HG03354 (cell line): Measurements from ENCODE around the gene SYTL5.

Experiments used
- ATAC-seq: cut with Tn5 transposase; IDR thresholded peaks from one replicate; pipeline ENCODE4 v1.9.1; 2021; ENCODE audit warnings: mild to moderate bottlenecking; ENCODE audit not compliant: unreplicated experiment, poor library complexity, severe bottlenecking

Gene SYTL5

DNA sequence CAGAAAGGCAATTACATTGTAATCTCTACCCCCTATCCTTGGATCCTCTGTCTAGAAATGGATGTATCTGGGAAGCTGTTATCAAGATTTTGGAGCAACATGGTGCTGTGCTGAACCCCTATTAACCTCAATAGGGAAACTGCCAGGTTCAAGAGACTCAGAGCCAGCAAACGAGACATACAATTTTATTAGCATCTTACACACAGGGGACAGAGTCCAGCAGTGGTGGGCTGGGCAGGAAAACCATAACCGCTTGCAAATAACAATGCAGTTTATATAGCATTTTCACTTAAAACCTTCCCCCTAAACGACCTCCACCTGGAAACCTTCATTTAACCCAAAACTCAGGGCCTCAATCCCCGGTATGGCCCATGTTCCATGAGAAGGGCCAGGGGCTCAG lies 79.5 kb downstream of the SYTL5 start:
- no peak for ATAC-seq

DNA sequence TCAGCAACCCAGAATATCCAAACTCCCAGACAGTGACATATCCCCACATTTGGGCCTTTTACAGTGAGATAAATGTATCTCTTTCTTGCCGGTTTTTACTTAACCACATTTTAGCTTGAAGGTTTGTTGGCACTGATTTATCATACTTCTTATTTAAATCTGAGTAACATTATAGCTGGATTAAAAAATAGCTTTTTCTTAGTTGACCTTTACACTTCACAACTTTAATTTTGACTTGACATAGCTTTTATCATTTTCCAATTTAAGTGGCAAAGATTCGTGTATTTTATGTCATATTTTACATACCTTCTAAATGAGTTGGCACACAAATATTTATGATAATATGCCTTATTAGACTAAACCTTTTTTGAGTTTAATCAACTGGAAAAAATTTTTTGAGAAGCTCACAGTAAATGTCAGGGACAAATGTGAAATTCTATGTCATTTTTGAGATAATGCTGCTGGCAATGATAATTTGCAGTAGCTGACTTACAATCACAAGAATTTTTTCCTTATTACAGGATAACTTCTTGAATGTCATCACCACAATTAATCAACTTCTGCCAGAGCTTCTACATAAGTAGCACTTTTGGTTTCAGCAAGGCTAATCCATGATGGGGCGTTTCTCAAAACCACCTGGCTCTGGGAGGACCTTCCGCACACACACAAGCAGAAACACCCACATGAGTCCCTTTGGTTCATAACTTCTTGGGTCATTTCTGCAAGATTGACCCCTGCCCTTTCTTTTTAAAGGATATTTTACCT lies 80.3 kb downstream of the SYTL5 start:
- no peak for ATAC-seq

DNA sequence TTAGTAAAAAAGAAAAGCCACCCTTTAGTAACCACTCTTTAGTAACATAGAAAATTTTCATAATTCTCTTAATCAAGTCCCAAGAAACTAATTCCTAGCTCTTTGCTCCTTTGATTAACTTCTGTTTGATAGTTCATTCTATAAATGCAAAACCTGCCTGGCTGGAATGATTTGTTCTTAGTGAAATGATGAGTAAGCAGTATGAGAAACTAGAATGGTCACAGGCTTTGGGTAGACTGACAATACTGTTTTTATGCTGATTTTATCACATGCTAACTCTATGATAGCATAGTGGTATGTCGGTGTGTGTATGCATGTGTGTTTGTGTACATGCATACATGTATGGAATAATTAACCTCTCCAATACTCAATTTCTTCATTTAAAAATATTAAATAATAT lies 81.2 kb downstream of the SYTL5 start:
- ATAC-seq: no peak

DNA sequence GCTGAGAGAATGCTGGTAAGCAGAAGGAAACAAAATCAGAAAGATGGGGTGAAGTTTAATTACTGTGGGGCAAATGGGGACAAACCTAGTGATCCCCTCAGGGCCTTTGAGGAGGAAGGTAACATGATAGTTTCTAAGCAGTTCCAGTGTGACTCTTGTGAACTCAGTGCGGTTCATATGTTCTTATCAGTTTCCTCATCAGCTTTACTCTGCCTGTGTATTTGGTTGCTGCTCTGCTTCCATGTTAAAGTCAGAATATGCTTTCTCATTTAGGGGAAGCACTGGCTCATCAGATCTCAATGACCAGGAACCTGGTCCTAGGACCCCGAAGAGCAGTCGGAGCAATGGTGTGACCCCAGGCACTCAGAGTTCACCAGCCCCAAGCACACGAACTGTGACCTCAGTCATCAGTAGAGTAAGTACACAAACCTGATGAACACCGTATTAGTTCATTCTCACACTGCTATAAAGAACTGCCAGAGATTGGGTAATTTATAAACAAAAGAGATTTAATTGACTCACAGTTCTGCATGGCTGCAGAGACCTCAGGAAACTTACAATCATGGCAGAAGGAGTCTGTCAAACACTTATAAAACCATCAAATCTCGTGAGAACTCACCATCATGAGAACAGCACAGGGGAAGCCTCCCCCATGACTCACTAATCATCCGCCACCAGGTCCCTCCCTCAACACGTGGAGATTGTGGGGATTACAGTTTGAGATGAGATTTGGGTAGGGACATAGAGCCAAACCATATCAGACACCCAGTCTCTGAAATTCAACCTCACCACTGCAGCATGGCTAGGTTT lies 83.0 kb downstream of the SYTL5 start:
- no peak for ATAC-seq

DNA sequence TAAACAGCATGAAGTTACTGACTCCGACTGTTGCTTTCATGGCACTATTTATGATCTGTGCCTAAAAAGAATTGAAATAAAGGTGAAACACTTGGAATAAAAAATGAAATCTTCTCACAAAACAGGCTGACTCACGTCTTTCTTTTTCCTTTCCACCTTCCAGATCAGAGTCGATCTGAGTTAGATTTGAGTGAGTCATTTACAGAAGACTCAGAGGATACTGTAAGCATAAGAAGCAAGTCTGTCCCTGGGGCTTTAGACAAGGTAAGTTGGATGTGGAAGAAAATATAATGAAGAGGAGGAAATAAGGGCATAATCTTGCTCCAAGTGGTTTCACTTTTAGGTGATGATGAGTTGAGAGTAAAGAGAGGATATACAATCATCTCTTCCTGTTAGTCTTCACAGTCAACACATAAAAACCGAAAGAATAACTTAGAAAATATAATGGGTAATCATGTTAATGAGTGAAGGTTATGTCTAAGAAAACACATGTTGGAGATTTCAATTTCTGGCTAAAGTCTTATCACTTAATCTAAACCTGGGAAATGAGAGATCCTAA lies 89.7 kb downstream of the SYTL5 start:
- no peak for ATAC-seq

DNA sequence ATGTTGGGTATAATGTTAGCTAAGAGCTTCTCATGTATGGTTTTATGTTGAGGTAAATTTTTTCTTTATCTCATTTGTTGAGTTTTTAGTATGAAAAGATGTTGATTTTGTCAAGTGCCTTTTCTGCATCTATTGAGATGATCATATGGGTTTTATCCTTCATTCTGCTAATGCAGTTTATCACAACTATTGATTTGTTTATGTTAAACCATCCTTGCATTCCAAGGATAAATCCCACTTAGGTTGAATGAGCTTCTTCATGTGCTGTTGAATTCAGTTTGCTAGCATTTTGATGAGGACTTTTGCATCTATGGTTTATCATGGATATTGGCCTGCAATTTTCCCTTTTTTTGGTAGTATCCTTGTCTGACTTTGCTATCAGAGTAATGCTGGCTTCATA lies 93.3 kb downstream of the SYTL5 start:
- no peak for ATAC-seq

DNA sequence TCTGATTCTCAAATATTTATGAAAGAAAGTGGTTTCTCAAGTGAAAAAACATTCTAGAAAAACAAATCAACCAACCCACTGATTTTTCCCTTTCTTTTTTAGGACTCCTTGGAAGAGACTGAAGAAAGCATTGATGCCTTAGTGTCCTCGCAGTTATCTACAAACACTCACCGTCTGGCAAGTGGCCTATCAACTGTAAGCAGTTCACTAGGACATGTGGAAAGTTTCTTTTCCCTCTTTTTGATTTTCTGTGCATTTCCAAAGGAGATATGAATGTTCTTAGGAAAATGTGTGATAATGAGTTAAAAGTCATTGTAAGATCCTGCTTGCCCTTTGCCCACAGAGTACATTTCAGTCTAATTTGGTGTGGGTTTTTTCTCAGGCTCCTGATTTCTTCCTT lies 95.9 kb downstream of the SYTL5 start:
- ATAC-seq: no peak

DNA sequence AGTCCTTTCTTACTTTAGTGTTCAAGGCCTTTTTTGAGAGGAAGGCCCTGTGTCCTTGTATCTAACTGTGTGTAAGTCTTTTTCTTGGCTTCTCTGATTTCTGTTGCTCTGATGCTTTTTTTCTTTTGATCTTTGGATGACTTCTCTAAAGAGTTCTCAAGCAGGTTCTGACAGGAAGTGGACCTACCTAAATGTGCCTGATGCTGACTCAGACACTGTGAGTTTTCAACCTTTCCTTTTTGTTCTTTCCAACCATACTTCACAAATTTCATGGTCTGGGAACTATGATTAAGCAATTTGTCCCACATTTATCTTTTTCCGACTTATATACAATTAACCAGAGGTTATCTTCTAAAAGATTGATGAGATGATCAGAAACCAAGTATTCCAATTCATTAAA lies 96.5 kb downstream of the SYTL5 start:
- no peak for ATAC-seq

DNA sequence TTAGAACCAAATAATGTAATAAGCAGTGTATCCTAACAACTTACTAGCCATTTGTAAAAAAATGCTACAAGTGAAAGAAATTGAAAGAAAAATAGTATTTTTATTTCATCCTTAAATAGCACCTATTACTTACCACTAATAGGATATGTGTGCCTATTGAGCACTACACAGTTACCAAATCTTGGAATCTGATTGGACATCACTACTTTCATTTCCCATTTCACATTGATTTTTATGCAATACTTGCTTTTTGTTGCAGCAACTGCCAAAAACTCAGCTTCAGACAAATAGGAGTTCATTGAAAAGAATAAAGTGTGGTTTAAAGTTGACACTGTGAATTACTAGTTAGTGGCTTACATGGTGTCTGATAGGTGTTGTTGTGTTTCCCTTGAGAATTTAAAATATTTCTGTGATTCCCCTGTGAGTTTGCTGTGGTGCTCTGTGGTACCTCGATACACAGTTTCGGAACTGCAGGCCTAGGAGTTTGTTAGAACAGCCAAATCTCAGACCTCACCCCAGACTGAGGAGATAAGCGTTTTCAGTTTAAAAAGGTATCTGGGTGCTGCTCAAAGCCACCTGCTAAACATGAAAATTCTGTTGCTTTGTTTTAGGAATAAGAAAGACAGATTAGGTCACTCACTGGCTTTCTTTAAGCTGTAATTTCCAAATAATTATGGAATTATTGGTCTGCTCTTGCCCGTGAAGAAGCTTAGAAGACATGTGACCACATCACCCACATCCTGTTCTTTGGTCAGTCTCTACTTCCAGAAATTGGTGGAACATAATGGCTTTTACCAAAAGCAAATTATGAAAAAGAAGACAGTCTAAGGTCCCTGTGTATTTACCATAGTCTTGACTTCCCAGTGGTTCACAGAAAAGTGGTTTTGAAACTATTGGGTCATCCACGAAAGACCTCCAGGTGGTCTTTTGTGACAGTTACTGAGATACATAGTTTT lies 97.8 kb downstream of the SYTL5 start:
- ATAC-seq: peak; percentile 74

DNA sequence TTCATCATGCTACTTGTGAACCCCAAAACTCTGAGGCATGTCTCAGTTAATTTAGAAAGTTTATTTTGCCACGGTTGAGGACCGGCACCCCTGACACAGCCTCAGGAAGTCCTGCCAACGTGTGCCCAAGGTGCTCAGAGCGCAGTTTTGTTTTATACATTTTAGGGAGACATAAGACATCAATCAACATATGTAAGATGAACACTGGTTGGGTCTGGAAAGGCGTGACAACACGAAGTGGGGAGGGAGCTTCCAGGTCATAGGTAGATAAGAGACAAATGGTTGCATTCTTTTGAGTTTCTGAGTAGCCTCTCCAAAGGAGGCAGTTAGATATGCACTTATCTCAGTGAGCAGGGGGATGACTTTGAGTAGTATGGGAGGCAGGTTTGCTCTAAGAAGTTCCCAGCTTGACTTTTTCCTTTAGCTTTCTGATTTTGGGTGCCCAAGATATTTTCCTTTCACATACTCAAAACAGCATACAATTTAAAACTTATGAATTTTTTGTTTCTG lies 98.9 kb downstream of the SYTL5 start:
- ATAC-seq: no peak

DNA sequence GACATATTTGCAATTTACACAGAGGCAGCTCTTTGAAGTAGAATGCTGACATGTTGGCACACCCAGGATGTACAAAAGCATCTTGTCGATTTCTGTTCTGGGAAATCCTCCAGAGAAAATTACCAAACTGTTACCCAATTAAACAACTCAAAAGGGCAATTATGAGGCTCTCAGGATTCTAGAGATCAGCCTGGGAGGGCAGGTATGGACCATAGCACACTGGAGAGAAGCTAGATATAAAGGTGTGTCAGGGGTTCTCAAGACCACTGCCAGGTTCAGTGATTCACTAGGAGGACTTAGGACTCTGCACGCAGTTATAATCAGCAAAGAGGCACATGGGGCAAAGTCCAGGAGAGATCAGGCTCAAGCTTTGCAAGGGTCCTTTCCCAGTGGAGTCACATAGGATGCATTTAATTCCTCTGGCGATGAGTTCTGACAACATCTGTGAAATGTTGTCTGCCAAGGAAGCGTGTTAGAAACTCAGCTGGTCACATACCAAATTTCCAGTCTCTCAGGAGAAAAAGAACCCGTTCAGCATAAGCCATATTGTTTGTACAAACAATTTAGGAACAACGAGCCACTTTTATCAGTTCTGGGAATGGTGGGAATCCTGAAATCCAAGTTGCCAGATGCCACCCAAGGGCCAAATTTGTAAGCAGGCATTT lies 100.8 kb downstream of the SYTL5 start:
- ATAC-seq: no peak

DNA sequence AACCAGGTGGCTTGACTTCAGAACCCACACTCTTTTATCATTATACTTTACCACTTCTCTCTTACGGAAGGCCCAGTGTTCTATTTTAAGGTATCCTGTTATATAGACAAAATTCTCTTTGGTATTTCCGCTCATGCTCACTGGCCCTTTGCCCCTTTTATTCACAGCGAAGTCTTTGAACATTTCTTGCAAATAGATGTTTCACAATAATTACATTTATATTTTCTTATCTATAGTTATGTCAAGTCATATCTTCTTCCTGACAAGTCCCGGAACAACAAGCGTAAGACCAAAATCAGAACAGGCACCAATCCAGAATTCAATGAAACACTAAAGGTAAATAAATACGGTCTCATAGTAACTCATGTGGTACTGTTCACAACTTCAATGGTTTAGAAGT lies 102.0 kb downstream of the SYTL5 start:
- ATAC-seq: no peak

DNA sequence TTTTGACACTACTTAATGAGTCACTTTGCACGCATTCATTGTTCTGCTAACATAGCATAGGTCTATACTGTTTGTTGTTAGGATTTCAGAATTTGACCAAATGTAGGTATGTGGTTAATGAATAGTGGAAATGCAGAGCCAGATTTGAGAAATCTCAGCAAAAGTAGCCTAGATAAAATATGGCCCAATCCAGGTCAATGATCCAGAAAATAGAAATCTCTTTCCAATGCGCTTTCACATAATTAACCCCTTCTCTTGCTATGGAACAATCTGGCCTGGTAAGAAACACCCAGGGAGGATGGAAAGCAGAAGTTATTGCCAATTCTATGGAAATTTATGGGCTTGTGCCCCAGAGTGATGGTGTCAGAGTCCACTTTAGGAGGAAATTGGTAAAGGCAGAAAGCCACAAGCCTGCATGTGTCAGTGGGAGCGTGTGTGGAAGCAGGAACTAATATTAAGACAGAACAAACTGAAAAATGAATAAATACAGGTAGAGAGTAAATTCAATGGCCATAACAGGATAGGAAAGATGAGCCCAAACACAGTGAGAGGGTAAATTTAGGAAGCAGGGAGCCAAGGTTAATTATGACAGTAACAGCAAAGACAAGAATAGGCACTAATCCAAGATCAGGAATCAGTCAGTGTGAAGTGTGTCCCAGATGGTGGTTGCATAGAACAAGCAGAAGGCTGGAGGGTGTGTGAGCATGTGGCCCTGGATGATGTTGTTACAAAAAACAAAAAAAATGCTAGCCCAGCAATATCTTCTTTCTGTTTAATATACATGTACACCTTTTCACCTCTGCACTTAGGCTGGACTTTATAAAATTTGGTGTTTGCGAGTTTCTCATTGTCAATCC lies 102.9 kb downstream of the SYTL5 start:
- ATAC-seq: no peak

DNA sequence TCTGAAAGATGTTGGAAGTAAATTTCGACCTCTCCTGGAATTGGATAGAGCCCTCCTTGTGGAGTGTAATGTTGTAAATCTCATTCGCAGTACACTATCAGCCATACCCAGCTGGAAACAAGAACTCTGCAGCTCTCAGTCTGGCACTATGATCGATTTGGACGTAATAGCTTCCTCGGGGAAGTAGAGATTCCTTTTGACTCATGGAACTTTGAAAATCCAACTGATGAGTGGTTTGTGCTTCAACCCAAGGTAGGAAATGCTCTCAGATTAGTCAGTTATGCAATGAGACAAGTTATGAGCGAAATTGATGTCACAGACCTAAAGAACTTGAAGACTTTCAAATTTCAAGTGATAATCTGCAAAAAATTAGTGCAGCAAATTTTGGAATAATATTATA lies 103.9 kb downstream of the SYTL5 start:
- ATAC-seq: no peak

DNA sequence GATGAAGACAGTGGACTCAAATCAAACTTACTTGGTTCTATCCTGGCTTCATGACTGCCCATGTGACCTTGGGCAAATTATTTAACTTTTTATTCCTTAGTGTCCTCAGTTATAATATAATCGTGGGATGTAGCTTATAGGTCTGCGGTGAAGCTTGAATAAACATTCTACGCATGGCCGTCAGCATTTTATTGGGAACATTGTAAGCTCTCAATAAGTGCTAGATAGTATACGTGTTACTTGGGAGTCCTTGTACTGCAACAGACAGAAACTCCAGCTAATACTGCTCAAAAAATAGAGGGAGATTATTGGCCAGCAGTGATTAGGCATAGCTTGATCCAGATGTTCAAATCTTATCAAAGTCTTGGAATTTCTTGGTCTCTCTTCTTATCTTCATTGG lies 104.8 kb downstream of the SYTL5 start:
- ATAC-seq: no peak

DNA sequence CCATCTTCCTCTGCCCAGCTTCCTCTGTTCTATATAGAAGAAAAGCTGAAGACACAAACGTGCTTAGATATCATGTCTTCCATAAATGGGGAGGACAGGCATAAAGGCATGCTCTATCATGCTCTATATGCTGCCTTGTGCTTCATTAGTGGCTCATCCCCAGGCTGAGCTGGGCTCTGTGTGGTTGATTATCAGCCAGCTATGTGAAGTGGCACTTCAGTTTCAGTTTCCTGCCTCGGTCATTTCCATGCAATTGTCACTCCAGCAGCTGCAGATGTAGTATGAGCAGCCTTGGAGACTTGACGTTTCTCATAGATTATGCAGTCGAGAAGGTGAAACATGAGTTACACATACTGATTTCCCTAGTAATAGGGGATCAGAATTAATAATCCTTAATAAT lies 106.2 kb downstream of the SYTL5 start:
- ATAC-seq: peak; percentile 67

DNA sequence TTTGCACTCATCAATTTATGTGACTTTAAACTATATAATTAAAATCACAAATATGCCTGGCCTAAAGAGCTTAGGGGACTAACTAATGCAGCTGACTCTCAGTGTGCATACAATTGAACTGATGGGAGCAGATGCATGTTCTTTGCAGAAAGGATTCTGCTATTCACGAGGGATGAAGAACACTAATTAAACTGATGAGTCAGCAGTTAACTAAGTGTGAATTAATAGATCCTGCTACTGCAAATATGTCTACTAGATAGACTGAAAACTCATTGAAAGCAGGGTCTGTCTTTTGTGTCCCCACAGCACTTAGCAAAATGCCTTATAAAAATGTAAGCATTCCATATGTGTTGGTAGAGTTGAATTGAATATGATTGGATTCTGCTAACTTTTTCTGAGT lies 110.4 kb downstream of the SYTL5 start:
- ATAC-seq: no peak

DNA sequence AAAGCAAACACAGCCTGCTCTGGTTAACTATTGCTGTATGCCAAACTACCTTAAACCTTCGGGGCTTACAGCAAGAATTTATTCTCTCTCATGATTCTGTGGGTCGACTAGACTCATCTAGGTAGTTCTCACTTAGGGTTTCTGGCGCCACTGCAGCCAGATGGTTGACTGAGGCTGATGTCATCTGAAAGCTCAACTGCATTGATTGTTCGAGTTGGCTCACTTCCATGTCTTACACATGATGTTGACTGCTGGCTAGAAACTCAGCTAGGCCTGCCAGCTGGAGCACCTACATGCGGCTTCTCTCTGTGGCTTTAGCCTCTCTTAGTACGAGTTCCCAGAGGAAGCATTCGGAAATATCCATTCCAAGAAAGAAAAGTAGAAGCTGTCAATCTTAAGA lies 111.1 kb downstream of the SYTL5 start:
- no peak for ATAC-seq
